Left lung (tissue), 10 donors: ENCODE results near the gene RHEB. TPM values are rescaled to one million over a fixed set of nuclear protein-coding genes. Genes with fewer than 3 reads are reported as not detected.
A peak's percentile ranks its signal among the peaks of the same experiment; 100 is the strongest.

ENCODE experiments used
- ATAC-seq: fragments of 200-7000 bp; cut with Tn5 transposase; one replicate; pipeline ENCODE4 v1.9.1; 2020; ENCODE audit warnings: moderate library complexity
- DNase-seq, 4 donors: peaks; one replicate each; pipeline ENCODE4 v3.0.0-alpha.2; 2013 to 2020
- H3K27ac ChIP-seq, 2 donors: fragments of 200-600 bp; sonication (generic) in 1 of 2; one replicate each; pipeline versions ENCODE4 v1.5.0 to v1.8.0; 2020 to 2021
- H3K27me3 ChIP-seq, 2 donors: fragments of 200-600 bp; sonication (generic) in 1 of 2; one replicate each; pipeline versions ENCODE4 v1.5.0 to v1.8.0; 2020 to 2021
- H3K36me3 ChIP-seq, 2 donors: fragments of 200-600 bp; sonication (generic) in 1 of 2; one replicate each; pipeline versions ENCODE4 v1.5.0 to v1.8.0; 2020 to 2021
- H3K4me1 ChIP-seq, 2 donors: fragments of 200-600 bp; one replicate each; pipeline ENCODE4 v1.8.0; 2021
- H3K4me3 ChIP-seq, 2 donors: fragments of 200-600 bp; sonication (generic) in 1 of 2; one replicate each; pipeline versions ENCODE4 v1.5.0 to v1.8.0; 2020 to 2021; ENCODE audit warnings: mild to moderate bottlenecking in 1 of 2
- H3K9me3 ChIP-seq, 2 donors: fragments of 200-600 bp; sonication (generic) in 1 of 2; one replicate each; pipeline versions ENCODE4 v1.5.0 to v1.8.0; 2020 to 2021
- intact Hi-C, 2 donors: fragments of 100-400 bp; cut with DNase I; formaldehyde crosslinking; loops; one replicate each; pipeline versions ENCODE4 v1.11.2 to v1.14.2; 2022
- polyA plus RNA-seq, 6 donors: library from polyadenylated mRNA; unstranded; fragments of 120-200 nt; gene quantifications; one replicate each; pipeline ENCODE4 v1.2.1, GENCODE V29; 2013; ENCODE audit not compliant: insufficient read length in 6 of 6
- total RNA-seq, 2 donors: library from RNA; stranded (reverse); fragmentation: NEBNext Ultra II Directional; extraction: Animal tissue kit (Norgen Biotek cat#: 25700); gene quantifications; one replicate each; pipeline ENCODE4 v1.2.1, GENCODE V29; 2021
- TF ChIP-seq, protein P1 (sequence below), 2 donors: fragments of 200-600 bp; sonication (generic) in 1 of 2; IDR thresholded peaks; one replicate each; pipeline versions ENCODE4 v1.5.0 to v1.8.0; 2021; ENCODE audit warnings: antibody characterized with exemption in 2 of 2
- donor health status: DM: no; HTN: yes; CAD: no.
- donor health status: DM: no; HTN: no; CAD: no.

Gene RHEB
- total and polyA plus RNA-seq, 8 donors, result 85.3 to 110 (median 105) TPM

GRCh38 chr7:151440799-151441445 lies 78.8 kb downstream of the RHEB start:
- Histone ChIP-seq H3K9me3 (no peaks in the 10 kb centered on the region), H3K27me3 (peaks cover 0 to 39% of the 10 kb centered on the region in 2 donors), H3K36me3 (no peaks in the 10 kb centered on the region), H3K4me1 (peaks cover 7 to 12% of the 10 kb centered on the region in 2 donors), H3K4me3 (no peak overlapping the region), H3K27ac (no peak overlapping the region)
- TF ChIP-seq, protein P1, sequence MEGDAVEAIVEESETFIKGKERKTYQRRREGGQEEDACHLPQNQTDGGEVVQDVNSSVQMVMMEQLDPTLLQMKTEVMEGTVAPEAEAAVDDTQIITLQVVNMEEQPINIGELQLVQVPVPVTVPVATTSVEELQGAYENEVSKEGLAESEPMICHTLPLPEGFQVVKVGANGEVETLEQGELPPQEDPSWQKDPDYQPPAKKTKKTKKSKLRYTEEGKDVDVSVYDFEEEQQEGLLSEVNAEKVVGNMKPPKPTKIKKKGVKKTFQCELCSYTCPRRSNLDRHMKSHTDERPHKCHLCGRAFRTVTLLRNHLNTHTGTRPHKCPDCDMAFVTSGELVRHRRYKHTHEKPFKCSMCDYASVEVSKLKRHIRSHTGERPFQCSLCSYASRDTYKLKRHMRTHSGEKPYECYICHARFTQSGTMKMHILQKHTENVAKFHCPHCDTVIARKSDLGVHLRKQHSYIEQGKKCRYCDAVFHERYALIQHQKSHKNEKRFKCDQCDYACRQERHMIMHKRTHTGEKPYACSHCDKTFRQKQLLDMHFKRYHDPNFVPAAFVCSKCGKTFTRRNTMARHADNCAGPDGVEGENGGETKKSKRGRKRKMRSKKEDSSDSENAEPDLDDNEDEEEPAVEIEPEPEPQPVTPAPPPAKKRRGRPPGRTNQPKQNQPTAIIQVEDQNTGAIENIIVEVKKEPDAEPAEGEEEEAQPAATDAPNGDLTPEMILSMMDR (IDR thresholded peaks at IDR 0.05), result no peak
- peak in 1 of 4 donors; percentile 10 for DNase-seq
- ATAC-seq, result peak; percentile 15
- intact Hi-C loops, result no loop called here

DNA sequence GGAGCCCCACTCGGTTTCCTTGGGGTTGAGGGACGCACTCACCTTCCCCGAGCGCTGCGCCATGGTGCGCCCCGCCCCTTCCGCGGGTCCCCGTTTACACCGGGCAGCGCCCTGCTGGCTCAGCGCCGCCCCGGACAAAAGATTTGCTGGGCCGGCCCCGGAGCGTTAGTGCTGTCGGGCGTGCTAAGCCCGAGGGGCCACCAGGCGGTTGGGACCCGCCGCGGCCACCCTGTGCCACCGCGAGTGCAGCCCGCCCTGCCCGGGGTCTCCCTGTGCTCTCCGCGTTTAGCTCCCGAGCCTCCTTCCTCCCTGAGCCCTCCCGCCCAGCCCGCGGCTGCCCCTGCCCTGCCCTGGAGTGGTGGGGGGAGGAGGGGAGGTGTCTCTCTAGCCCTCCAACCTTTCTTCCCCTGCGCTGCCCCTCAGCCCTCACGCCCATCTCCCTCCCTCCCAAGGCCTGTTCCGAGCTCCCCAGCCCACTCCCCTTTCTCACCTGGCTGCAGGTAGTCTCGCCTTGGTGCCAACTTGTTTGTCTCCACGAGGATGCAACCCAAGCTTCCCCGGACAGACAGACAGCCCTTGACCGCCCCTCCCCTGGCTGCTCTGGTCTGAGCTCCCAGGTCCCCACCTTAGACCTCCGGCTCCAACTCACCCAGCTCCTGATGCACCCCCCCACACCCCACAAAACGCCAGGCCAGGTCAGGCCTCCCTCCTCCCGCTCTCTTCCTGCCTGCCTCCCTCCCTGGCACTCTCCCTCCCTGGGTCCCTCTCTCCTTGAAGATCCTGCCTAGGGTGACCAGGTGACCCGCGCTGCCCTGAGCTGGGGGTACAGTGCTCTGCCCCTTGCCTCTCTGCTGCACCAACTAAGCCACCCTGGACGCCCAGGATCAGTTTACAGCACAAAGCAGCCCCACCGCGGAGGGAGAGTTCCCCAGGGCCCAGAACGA lies 79.6 kb downstream of the RHEB start, which contains the start of gene CRYGN:
TSS of gene CRYGN (minus strand) at position 287 of the 944 bp plus-strand sequence. CDS start at position 63, 224 bp downstream.
- H3K27ac ChIP-seq, result no peak within 1 kb of the TSS
- TF ChIP-seq, protein P1 (IDR thresholded peaks at IDR 0.05), result no peak
- H3K4me1 ChIP-seq, result peaks cover 7 to 12% of the 10 kb centered on the region in 2 donors
- peaks cover 0 to 39% of the 10 kb centered on the region in 2 donors for H3K27me3 ChIP-seq
- H3K9me3 ChIP-seq, result no peaks in the 10 kb centered on the region
- no peaks in the 10 kb centered on the region for H3K36me3 ChIP-seq
- H3K4me3 ChIP-seq, result peak within 1 kb of the TSS in 1 of 2 donors; percentile 14
- intact Hi-C loops, result no loop called here
- DNase-seq (peak in 2 of 4 donors; percentile 26 to 29), ATAC-seq (peak; percentile 39)

- DNase-seq (no peak), ATAC-seq (no peak)
- Histone ChIP-seq H3K4me3 (no peak overlapping the region), H3K9me3 (no peaks in the 10 kb centered on the region), H3K36me3 (no peaks in the 10 kb centered on the region), H3K27ac (no peak overlapping the region), H3K27me3 (peaks cover 0 to 39% of the 10 kb centered on the region in 2 donors), H3K4me1 (peaks cover 7 to 12% of the 10 kb centered on the region in 2 donors)
- intact Hi-C loops, result no loop called here
- TF ChIP-seq, protein P1 (IDR thresholded peaks at IDR 0.05), result no peak
These were observed 80.7 kb downstream of the RHEB start for GRCh38 chr7:151438864-151439601.

GRCh38 chr7:151437866-151438516 lies 81.7 kb downstream of the RHEB start:
- Histone ChIP-seq H3K27ac (no peak overlapping the region), H3K4me1 (peaks cover 7 to 12% of the 10 kb centered on the region in 2 donors), H3K27me3 (peaks cover 0 to 39% of the 10 kb centered on the region in 2 donors), H3K9me3 (no peaks in the 10 kb centered on the region), H3K36me3 (no peaks in the 10 kb centered on the region), H3K4me3 (no peak overlapping the region)
- ATAC-seq (no peak), DNase-seq (peak in 1 of 4 donors; percentile 28)
- TF ChIP-seq, protein P1 (IDR thresholded peaks at IDR 0.05), result no peak
- intact Hi-C loops, result no loop called here
